GM23338 (cell line): Measurements from ENCODE around the gene NARS2. TPM values are rescaled to one million over a fixed set of nuclear protein-coding genes. Genes with fewer than 3 reads are reported as not detected.

ENCODE experiments used
- ATAC-seq: fragments of 200-7000 bp; cut with Tn5 transposase; 3 replicates; pipeline ENCODE4 v1.9.1; 2020
- DNase-seq: peaks from one replicate; pipeline ENCODE4 v3.0.0-alpha.2; 2015; ENCODE audit warnings: low spot score
- H2AFZ ChIP-seq: fragments of 200-600 bp; sonication (generic); 2 replicates; pipeline ENCODE4 v1.8.0; 2016; ENCODE audit warnings: antibody characterized with exemption, mild to moderate bottlenecking, moderate library complexity
- H3F3A ChIP-seq: fragments of 200-600 bp; sonication (generic); replicated peaks from 2 replicates; pipeline ENCODE4 v1.8.0; 2017; ENCODE audit warnings: antibody characterized with exemption, mixed run types, low read depth
- H3K27ac ChIP-seq: fragments of 200-600 bp; sonication (generic); 2 replicates; pipeline ENCODE4 v1.6.1; 2016; ENCODE audit warnings: low read depth
- H3K27me3 ChIP-seq: fragments of 200-600 bp; sonication (generic); 2 replicates; pipeline ENCODE4 v1.8.0; 2016; ENCODE audit warnings: mild to moderate bottlenecking, mixed run types, moderate library complexity; ENCODE audit not compliant: insufficient read depth
- H3K36me3 ChIP-seq: fragments of 200-600 bp; sonication (generic); 2 replicates; pipeline ENCODE4 v1.8.0; 2016; ENCODE audit warnings: mild to moderate bottlenecking; ENCODE audit not compliant: insufficient read depth
- H3K4me1 ChIP-seq: fragments of 200-600 bp; sonication (generic); 2 replicates; pipeline ENCODE4 v1.8.0; 2016; ENCODE audit warnings: mild to moderate bottlenecking, moderate library complexity; ENCODE audit not compliant: insufficient read depth
- H3K4me2 ChIP-seq: fragments of 200-600 bp; sonication (generic); 2 replicates; pipeline ENCODE4 v1.7.1; 2017; ENCODE audit warnings: mixed run types
- H3K4me3 ChIP-seq: fragments of 200-600 bp; sonication (generic); 2 replicates; pipeline ENCODE4 v1.6.1; 2016; ENCODE audit warnings: mixed run types
- H3K79me2 ChIP-seq: fragments of 200-600 bp; sonication (generic); replicated peaks from 2 replicates; pipeline ENCODE4 v1.8.0; 2017; ENCODE audit warnings: mild to moderate bottlenecking; ENCODE audit not compliant: insufficient read depth
- H3K9me2 ChIP-seq: fragments of 200-600 bp; sonication (generic); 2 replicates; pipeline ENCODE4 v1.8.0; 2017; ENCODE audit not compliant: insufficient read depth
- H4K20me1 ChIP-seq: fragments of 200-600 bp; sonication (generic); replicated peaks from 2 replicates; pipeline ENCODE4 v1.8.0; 2017; ENCODE audit warnings: mild to moderate bottlenecking; ENCODE audit not compliant: insufficient read depth
- H3K27ac Mint-ChIP-seq: 2 replicates; pipeline ENCODE4 v1.8.0; 2020; ENCODE audit warnings: inconsistent platforms, mild to moderate bottlenecking, moderate library complexity, mixed read lengths
- H3K27me3 Mint-ChIP-seq: 3 replicates; pipeline ENCODE4 v1.8.0; 2022; ENCODE audit warnings: low read depth, mild to moderate bottlenecking, moderate library complexity, mixed read lengths, inconsistent platforms; ENCODE audit not compliant: insufficient read depth, poor library complexity
- H3K36me3 Mint-ChIP-seq: 3 replicates; pipeline ENCODE4 v1.8.0; 2021; ENCODE audit warnings: low read depth, mild to moderate bottlenecking, inconsistent platforms, moderate library complexity, mixed read lengths
- H3K4me1 Mint-ChIP-seq: 3 replicates; pipeline ENCODE4 v1.8.0; 2020; ENCODE audit warnings: mild to moderate bottlenecking, inconsistent platforms, mixed read lengths
- H3K4me3 Mint-ChIP-seq: 3 replicates; pipeline ENCODE4 v1.8.0; 2021; ENCODE audit warnings: moderate library complexity, mild to moderate bottlenecking, inconsistent platforms, mixed read lengths
- H3K9me3 Mint-ChIP-seq: 3 replicates; pipeline ENCODE4 v1.8.0; 2020; ENCODE audit warnings: moderate library complexity, mild to moderate bottlenecking, inconsistent platforms, mixed read lengths
- CREB1 ChIP-seq: fragments of 250-450 bp; sonication (Bioruptor Pico); IDR thresholded peaks from 2 replicates; pipeline ENCODE4 v1.5.0; 2020; ENCODE audit warnings: low read depth, mild to moderate bottlenecking, moderate library complexity
- ETS1 ChIP-seq: IDR thresholded peaks from 2 replicates; pipeline ENCODE4 v1.6.1; 2016; ENCODE audit warnings: antibody characterized with exemption
- EZH2 ChIP-seq: fragments of 200-600 bp; sonication (generic); IDR thresholded peaks from one replicate; pipeline ENCODE4 v1.8.0; 2017; ENCODE audit warnings: antibody characterized with exemption, mild to moderate bottlenecking, low read depth; ENCODE audit not compliant: unreplicated experiment
- EZH2phosphoT487 ChIP-seq: fragments of 200-600 bp; sonication (generic); IDR thresholded peaks from one replicate; pipeline ENCODE4 v1.8.1; 2018; ENCODE audit warnings: antibody characterized with exemption; ENCODE audit not compliant: unreplicated experiment
- JUNB ChIP-seq: IDR thresholded peaks from one replicate; pipeline ENCODE4 v1.6.1; 2016; ENCODE audit warnings: antibody characterized with exemption; ENCODE audit not compliant: unreplicated experiment
- NANOG ChIP-seq: IDR thresholded peaks from 2 replicates; pipeline ENCODE4 v1.6.1; 2016; ENCODE audit warnings: antibody characterized with exemption, borderline replicate concordance
- POLR2AphosphoS5 ChIP-seq: IDR thresholded peaks from 2 replicates; pipeline ENCODE4 v1.6.1; 2016; ENCODE audit warnings: antibody characterized with exemption, low read depth
- REST ChIP-seq: IDR thresholded peaks from one replicate; pipeline ENCODE4 v1.6.1; 2018; ENCODE audit warnings: antibody characterized with exemption; ENCODE audit not compliant: unreplicated experiment
- STAT1 ChIP-seq: IDR thresholded peaks from one replicate; pipeline ENCODE4 v1.6.1; 2016; ENCODE audit warnings: antibody characterized with exemption; ENCODE audit not compliant: unreplicated experiment
- ZNF114 ChIP-seq: fragments of 250-450 bp; sonication (Bioruptor Pico); IDR thresholded peaks from 2 replicates; pipeline ENCODE4 v1.5.0; 2020; ENCODE audit warnings: mild to moderate bottlenecking, moderate library complexity
- ZNF331 ChIP-seq: fragments of 250-450 bp; sonication (Bioruptor Pico); IDR thresholded peaks from 2 replicates; pipeline ENCODE4 v1.5.0; 2020; ENCODE audit warnings: low read depth, mild to moderate bottlenecking, moderate library complexity
- ZNF462 ChIP-seq: fragments of 250-450 bp; sonication (Bioruptor Pico); IDR thresholded peaks from 2 replicates; pipeline ENCODE4 v1.5.0; 2020; ENCODE audit warnings: mild to moderate bottlenecking, moderate library complexity
- polyA plus RNA-seq: library from polyadenylated mRNA; unstranded; fragments of >200 nt; fragmentation: Nextera tagmentation; extraction: Ambion mirVana; gene quantifications from 2 replicates; pipeline ENCODE4 v1.2.1, GENCODE V29; 2016
- total RNA-seq: library from RNA; depleted of rRNA; stranded (reverse); fragments of >200 nt; shearing (Covaris generic); gene quantifications from 2 replicates; pipeline ENCODE4 v1.2.3, GENCODE V29; 2014

NARS2 gene
- total and polyA plus RNA-seq, 2 experiments from 2014 or later = 45.7 to 62.0 TPM

- TF ChIP-seq CREB1 (no peak), ZNF331 (no peak), JUNB (no peak), STAT1 (no peak), ZNF114 (CRISPR knock-in tag) (no peak), REST (no peak)
These were observed 26.5 kb downstream of the NARS2 start (continued) for GRCh38 chr11:78547931-78548705.

GRCh38 chr11:78542007-78542406, 32.7 kb downstream of the NARS2 start:
- no peak overlapping the region for H2AFZ ChIP-seq
- peaks cover 48% of the 10 kb centered on the region for H3K79me2 ChIP-seq
- no peaks in the 10 kb centered on the region for H3K9me2 ChIP-seq
- DNase-seq = no peak
- H3K4me1 Mint-ChIP-seq = no peaks in the 10 kb centered on the region
- no peak overlapping the region for H3K27ac ChIP-seq
- peaks cover 5% of the 10 kb centered on the region for H3K27me3 Mint-ChIP-seq
- H3K9me3 Mint-ChIP-seq = no peaks in the 10 kb centered on the region
- no peak for ATAC-seq
- H3K4me1 ChIP-seq = no peaks in the 10 kb centered on the region
- no peaks in the 10 kb centered on the region for H3K36me3 ChIP-seq
- no peaks in the 10 kb centered on the region for H3F3A ChIP-seq
- no peak overlapping the region for H3K4me3 ChIP-seq
- no peak overlapping the region for H3K4me2 ChIP-seq
- no peak overlapping the region for H3K27ac Mint-ChIP-seq
- H3K27me3 ChIP-seq = no peaks in the 10 kb centered on the region
- H4K20me1 ChIP-seq = no peaks in the 10 kb centered on the region; the same call in 1 of the 2 replicates
- no peak overlapping the region for H3K4me3 Mint-ChIP-seq
- H3K36me3 Mint-ChIP-seq = peaks cover 33% of the 10 kb centered on the region; the same call in 2 of the 3 replicates
- TF ChIP-seq STAT1 = no peak
- TF ChIP-seq ETS1 = no peak
- no peak for TF ChIP-seq POLR2AphosphoS5
- TF ChIP-seq JUNB = no peak
- no peak for TF ChIP-seq NANOG
- TF ChIP-seq CREB1 = no peak
- no peak for TF ChIP-seq EZH2phosphoT487
- no peak for TF ChIP-seq ZNF462 (CRISPR knock-in tag)
- TF ChIP-seq EZH2 = no peak
- no peak for TF ChIP-seq ZNF114 (CRISPR knock-in tag)
- TF ChIP-seq ZNF331 = no peak
